ENCODE results near the gene CMBL. TPM values are rescaled to one million over a fixed set of nuclear protein-coding genes. Genes with fewer than 3 reads are reported as not detected.
"Not testable (repeated sequence)": the region's sequence is repeated elsewhere in the genome, so short reads cannot be mapped to it uniquely, and the experiment has no call there.

The CMBL gene
- total RNA-seq, 1 donor, result 9.0 TPM

DNA sequence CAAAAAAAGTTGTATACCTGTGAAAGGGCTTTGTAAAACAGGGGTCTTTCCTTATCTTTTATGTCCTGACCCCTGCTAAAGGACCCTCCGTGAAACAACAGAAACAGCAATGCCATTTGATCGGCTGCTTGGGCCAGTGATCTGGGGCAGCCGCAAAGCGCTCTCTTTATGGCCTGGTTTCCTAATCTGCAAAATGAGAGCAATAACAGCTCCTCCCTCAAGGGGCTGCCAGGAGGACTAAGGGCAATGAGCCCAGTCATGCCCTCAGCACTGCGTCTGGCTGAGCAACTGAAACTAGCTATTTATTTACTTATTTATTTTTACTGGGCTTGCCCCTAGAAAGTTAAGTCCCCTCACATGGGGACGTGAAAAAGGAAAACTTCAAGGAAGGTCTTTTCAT lies 18.3 kb downstream of the CMBL start:
- Histone ChIP-seq H3K27ac (ENCODE audit: low read depth, low read length) (no peak overlapping the region), H3K79me2 (ENCODE audit: insufficient read depth, low read length) (no peaks in the 10 kb centered on the region), H4K20me1 (ENCODE audit: insufficient read depth, low read length) (no peaks in the 10 kb centered on the region), H3K36me3 (ENCODE audit: insufficient read depth, low read length) (peaks cover 11% of the 10 kb centered on the region), H3K4me3 (ENCODE audit: insufficient read depth, low read length) (no peak overlapping the region), H3K9me3 (ENCODE audit: low read depth, low read length) (no peaks in the 10 kb centered on the region), H3K27me3 (ENCODE audit: insufficient read depth, low read length) (no peaks in the 10 kb centered on the region), H3K4me2 (ENCODE audit: insufficient read depth, low read length) (no peak overlapping the region), H3K4me1 (ENCODE audit: insufficient read depth, low read length) (no peaks in the 10 kb centered on the region), H2AFZ (ENCODE audit: low read length) (no peak overlapping the region)
- TF ChIP-seq, protein P1, sequence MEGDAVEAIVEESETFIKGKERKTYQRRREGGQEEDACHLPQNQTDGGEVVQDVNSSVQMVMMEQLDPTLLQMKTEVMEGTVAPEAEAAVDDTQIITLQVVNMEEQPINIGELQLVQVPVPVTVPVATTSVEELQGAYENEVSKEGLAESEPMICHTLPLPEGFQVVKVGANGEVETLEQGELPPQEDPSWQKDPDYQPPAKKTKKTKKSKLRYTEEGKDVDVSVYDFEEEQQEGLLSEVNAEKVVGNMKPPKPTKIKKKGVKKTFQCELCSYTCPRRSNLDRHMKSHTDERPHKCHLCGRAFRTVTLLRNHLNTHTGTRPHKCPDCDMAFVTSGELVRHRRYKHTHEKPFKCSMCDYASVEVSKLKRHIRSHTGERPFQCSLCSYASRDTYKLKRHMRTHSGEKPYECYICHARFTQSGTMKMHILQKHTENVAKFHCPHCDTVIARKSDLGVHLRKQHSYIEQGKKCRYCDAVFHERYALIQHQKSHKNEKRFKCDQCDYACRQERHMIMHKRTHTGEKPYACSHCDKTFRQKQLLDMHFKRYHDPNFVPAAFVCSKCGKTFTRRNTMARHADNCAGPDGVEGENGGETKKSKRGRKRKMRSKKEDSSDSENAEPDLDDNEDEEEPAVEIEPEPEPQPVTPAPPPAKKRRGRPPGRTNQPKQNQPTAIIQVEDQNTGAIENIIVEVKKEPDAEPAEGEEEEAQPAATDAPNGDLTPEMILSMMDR (IDR thresholded peaks at IDR 0.05; ENCODE audit: extremely low read depth, low read depth, low read length), result no peak
- DNase-seq (ENCODE audit: insufficient read length, low spot score, missing footprints), result no peak

GRCh38 chr5:10288592-10289219 lies 19.0 kb downstream of the CMBL start:
- TF ChIP-seq, protein P1 (IDR thresholded peaks at IDR 0.05; ENCODE audit: extremely low read depth, low read depth, low read length), result no peak
- Histone ChIP-seq H4K20me1 (ENCODE audit: insufficient read depth, low read length) (no peaks in the 10 kb centered on the region), H3K27ac (ENCODE audit: low read depth, low read length) (no peak overlapping the region), H3K4me1 (ENCODE audit: insufficient read depth, low read length) (no peaks in the 10 kb centered on the region), H2AFZ (ENCODE audit: low read length) (no peak overlapping the region), H3K36me3 (ENCODE audit: insufficient read depth, low read length) (peaks cover 11% of the 10 kb centered on the region), H3K9me3 (ENCODE audit: low read depth, low read length) (no peaks in the 10 kb centered on the region), H3K4me3 (ENCODE audit: insufficient read depth, low read length) (no peak overlapping the region), H3K27me3 (ENCODE audit: insufficient read depth, low read length) (no peaks in the 10 kb centered on the region), H3K79me2 (ENCODE audit: insufficient read depth, low read length) (no peaks in the 10 kb centered on the region), H3K4me2 (ENCODE audit: insufficient read depth, low read length) (no peak overlapping the region)
- no peak for DNase-seq (ENCODE audit: insufficient read length, low spot score, missing footprints)

GRCh38 chr5:10286862-10287227 lies 20.9 kb downstream of the CMBL start:
- Histone ChIP-seq H4K20me1 (ENCODE audit: insufficient read depth, low read length) (no peaks in the 10 kb centered on the region), H3K79me2 (ENCODE audit: insufficient read depth, low read length) (no peaks in the 10 kb centered on the region), H3K4me1 (ENCODE audit: insufficient read depth, low read length) (no peaks in the 10 kb centered on the region), H3K36me3 (ENCODE audit: insufficient read depth, low read length) (peaks cover 11% of the 10 kb centered on the region), H2AFZ (ENCODE audit: low read length) (no peak overlapping the region), H3K27me3 (ENCODE audit: insufficient read depth, low read length) (no peaks in the 10 kb centered on the region), H3K27ac (ENCODE audit: low read depth, low read length) (no peak overlapping the region), H3K4me2 (ENCODE audit: insufficient read depth, low read length) (no peak overlapping the region), H3K4me3 (ENCODE audit: insufficient read depth, low read length) (no peak overlapping the region), H3K9me3 (ENCODE audit: low read depth, low read length) (no peaks in the 10 kb centered on the region)
- TF ChIP-seq, protein P1 (IDR thresholded peaks at IDR 0.05; ENCODE audit: extremely low read depth, low read depth, low read length), result no peak
- no peak for DNase-seq (ENCODE audit: insufficient read length, low spot score, missing footprints)

DNA sequence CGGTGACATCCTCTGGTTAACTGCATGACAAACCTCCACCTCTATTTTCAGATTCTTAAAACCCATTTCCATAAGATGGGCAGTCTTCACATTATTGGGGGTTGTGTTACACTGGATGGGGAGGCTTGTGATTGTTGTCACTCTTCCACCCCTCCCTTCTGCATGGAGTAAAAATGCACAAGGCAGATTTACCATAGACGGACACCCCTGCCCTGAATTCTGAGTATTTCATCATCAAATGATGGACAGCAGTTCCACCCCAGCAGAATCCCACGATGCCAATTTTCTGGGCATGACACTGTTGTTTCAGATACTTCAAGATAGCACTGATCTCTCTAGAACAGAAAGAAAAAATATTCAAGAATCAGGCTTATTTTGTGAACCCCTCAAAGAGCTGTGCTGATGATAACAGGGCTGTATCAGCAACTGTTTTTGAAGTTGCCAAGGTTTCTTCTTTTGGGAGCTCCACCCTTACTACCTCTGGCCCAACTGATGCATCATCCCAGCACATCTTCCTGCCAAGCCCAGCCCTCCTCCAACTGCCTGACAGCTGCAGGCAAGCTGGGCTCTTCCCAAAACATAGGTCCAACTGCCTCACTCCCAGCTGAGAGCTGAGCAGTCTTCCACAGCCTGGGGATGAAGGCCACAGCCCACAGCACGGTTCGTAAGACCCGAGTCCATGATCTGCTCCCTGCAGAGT lies 21.4 kb downstream of the CMBL start:
- no peak overlapping the region for H3K27ac ChIP-seq (ENCODE audit: low read depth, low read length)
- H3K27me3 ChIP-seq (ENCODE audit: insufficient read depth, low read length), result no peaks in the 10 kb centered on the region
- H4K20me1 ChIP-seq (ENCODE audit: insufficient read depth, low read length), result no peaks in the 10 kb centered on the region
- no peak overlapping the region for H3K4me2 ChIP-seq (ENCODE audit: insufficient read depth, low read length)
- no peaks in the 10 kb centered on the region for H3K4me1 ChIP-seq (ENCODE audit: insufficient read depth, low read length)
- no peaks in the 10 kb centered on the region for H3K79me2 ChIP-seq (ENCODE audit: insufficient read depth, low read length)
- H3K9me3 ChIP-seq (ENCODE audit: low read depth, low read length), result no peaks in the 10 kb centered on the region
- H3K4me3 ChIP-seq (ENCODE audit: insufficient read depth, low read length), result no peak overlapping the region
- H3K36me3 ChIP-seq (ENCODE audit: insufficient read depth, low read length), result peaks cover 11% of the 10 kb centered on the region
- DNase-seq (ENCODE audit: insufficient read length, low spot score, missing footprints), result no peak
- no peak overlapping the region for H2AFZ ChIP-seq (ENCODE audit: low read length)
- TF ChIP-seq, protein P1 (IDR thresholded peaks at IDR 0.05; ENCODE audit: extremely low read depth, low read depth, low read length), result no peak

- H3K4me1 ChIP-seq (ENCODE audit: insufficient read depth, low read length); H4K20me1 ChIP-seq (ENCODE audit: insufficient read depth, low read length): not testable (repeated sequence)
Observed at GRCh38 chr5:10285362-10285761, 22.3 kb downstream of the CMBL start.

More at GRCh38 chr5:10285362-10285761, 22.3 kb downstream of the CMBL start:
- H3K79me2 ChIP-seq (ENCODE audit: insufficient read depth, low read length); H3K27ac ChIP-seq (ENCODE audit: low read depth, low read length); DNase-seq (ENCODE audit: insufficient read length, low spot score, missing footprints); H2AFZ ChIP-seq (ENCODE audit: low read length); H3K9me3 ChIP-seq (ENCODE audit: low read depth, low read length); H3K4me3 ChIP-seq (ENCODE audit: insufficient read depth, low read length); H3K27me3 ChIP-seq (ENCODE audit: insufficient read depth, low read length); H3K4me2 ChIP-seq (ENCODE audit: insufficient read depth, low read length): not testable (repeated sequence)
- H3K36me3 ChIP-seq (ENCODE audit: insufficient read depth, low read length), result peaks cover 11% of the 10 kb centered on the region

Data from osteoblast (primary cell).